GM10847 (cell line): ENCODE results near the gene MTX1.
A peak's percentile ranks its signal among the peaks of the same experiment; 100 is the strongest.

Source experiments
- POLR2A ChIP-seq: IDR thresholded peaks from 2 replicates; pipeline ENCODE4 v1.6.1; 2011; ENCODE audit not compliant: insufficient read length; ENCODE audit errors: extremely low read depth

The MTX1 gene

DNA sequence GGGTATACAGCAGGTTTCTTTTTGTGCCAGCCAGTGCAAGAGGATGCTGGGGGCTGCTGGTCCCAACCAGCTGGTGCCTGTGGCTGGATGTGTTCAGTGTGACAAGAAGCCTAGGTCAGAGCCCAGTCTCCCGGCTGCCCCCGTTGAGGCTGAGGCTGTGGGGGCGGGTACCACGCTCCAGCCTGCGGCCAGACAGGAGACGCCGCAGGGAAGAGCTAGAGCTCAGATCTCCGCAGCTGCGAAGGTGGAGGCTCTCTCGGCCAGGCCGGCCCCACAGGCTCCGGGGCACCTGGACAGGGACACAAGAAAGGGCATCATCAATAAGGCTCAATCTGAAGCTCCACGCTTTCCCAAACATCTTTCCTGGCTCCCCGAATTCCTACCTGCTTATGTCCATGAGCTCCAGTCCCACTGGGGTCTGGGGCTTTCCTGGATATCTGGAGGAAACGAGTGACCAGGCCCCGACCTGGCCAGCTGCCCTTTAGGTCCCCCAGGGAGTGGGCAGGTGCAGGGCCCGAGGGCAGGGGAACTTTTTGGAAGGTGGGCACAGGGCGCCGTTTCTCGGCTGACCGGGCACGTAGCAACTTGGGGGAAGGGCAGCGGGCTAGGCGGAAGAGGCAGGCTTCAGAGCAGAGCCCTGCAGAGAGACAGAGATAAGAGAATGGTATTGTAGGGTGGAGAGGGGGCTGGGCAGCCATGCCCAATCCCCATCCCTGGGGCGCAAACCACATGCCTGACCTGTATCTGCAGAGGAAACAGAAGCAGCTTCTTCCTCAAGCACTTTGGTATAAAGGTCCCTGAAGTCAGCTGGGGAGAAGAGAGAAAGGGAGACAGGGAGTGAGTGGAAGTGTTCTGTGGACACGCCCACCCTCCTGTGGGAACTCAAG, 39.4 kb downstream of the MTX1 start:
- no peak for TF ChIP-seq POLR2A

- TF ChIP-seq POLR2A, result no peak
Measured at GRCh38 chr1:155250246-155250632, 41.7 kb downstream of the MTX1 start.

DNA sequence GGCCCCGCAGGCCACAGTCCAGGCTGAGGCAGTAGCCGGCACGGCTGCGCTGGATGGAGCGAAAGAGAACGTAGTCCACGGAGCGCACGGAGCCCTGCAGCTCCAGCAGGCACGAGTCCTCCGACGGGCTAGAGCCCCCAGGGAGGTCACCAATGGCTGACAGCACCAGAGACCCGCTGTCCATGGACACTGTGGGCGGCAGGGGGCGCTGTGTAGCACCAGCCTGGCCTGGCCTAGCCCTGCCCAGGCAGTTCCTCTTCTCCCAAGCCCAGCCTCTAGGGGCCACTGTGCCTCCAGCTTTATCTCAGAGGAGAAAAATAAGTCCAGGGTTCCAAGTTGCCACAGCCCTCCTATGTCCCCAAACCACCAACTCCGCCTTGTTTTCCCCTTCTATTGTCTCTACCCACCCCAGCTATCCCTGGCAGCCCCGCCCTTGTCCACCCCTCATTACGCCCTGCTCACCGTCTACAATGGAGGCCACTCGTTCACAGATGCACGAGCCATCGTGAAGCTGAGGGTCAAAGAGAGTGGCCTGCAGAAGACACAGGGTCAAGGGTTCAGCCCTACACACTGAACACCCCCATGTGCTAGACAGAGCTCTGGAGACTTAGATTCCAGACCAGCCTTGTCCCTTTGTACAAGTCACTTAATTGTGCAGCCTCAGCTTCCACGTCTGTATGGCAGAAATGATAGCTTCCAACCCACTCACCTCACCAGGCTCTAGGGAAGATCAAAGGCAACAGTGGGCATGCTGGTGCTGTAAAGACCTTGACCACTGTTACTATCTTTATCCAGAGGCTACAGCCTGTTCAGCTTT, 42.3 kb downstream of the MTX1 start:
- TF ChIP-seq POLR2A, result peak; percentile 16

DNA sequence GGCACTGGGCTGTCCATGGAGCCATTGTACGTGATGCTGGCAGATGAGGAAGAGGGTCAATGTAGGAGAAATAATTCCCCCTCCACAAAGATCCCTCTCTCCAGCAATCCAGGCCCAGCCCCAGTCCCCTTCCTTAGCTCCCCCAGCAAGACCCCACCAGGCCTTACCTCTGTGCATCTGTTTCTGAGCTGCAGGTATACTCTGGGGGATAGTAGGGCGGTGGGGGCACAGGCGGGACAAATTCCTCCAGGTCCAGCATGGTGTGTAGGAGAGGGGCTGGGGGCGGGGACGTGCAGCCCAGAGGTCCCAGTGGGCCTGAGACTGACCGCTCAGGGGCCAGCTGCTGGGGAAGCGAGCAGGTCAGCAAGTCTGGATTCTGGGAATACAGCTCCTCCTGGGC, 43.1 kb downstream of the MTX1 start:
- TF ChIP-seq POLR2A, result no peak

GRCh38 chr1:155253208-155253607, 44.7 kb downstream of the MTX1 start:
- no peak for TF ChIP-seq POLR2A

- no peak for TF ChIP-seq POLR2A
Measured at GRCh38 chr1:155253797-155254196, 45.3 kb downstream of the MTX1 start.

GRCh38 chr1:155254228-155254713, 45.8 kb downstream of the MTX1 start:
- no peak for TF ChIP-seq POLR2A

DNA sequence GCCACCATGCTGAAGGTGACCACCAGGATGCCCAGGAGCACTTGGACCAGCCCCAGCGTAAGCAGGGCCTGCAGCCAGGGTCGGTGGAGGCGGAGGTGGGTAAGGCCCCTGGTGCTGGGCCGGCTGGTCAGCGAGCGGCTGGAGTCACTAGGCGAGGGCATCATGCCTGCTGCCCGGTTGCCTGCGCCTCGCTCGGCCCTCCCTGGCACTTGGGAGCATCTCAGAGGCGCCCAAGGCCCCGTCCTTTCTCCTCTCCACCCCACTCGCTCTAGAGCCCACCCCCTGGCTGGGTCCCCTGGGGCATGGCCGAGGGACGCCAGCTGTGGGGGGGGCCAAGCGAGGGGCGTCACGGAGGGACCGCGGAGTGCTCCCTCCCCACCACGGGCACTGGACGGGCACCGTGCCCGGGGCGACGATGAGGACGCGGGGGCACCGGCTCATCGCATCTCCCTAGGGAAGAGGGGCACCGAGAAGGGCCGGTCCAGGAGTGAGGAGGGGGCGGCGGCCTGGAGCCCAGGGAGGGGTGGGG, 46.3 kb downstream of the MTX1 start:
- no peak for TF ChIP-seq POLR2A

GRCh38 chr1:155255243-155256007, 46.9 kb downstream of the MTX1 start, which contains the start of gene ENTREP3:
Gene ENTREP3 (minus strand): TSS chr1:155255483. CDS start chr1:155254877, 606 bp downstream.
- peak; percentile 55 for TF ChIP-seq POLR2A

- no peak for TF ChIP-seq POLR2A
Measured at GRCh38 chr1:155256058-155256852, 47.8 kb downstream of the MTX1 start.

- no peak for TF ChIP-seq POLR2A
Measured at GRCh38 chr1:155260276-155260675, 51.8 kb downstream of the MTX1 start.

DNA sequence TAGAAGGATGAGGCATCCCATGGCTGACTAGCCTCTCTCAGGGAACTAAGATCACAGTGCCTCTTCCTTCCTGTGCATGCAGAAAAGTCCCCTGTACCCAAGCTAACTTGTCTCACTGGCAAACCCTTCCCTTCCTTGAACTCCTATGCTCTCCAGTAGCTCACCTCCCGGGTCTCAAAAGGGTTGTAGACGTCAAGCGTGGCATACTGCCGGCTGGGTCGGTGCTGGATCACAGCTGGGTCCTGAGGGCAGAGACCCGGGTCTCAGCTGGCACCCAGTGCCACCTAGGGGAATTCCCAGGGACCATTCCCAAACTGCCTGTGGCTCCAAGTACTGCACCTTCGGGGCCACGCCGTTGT, 53.0 kb downstream of the MTX1 start:
- TF ChIP-seq POLR2A, result no peak

- TF ChIP-seq POLR2A, result peak; percentile 83
Measured at GRCh38 chr1:155261852-155262673, 53.6 kb downstream of the MTX1 start, which contains the start of gene SCAMP3. Gene SCAMP3 (minus strand): TSS chr1:155262360. CDS start chr1:155262151, 209 bp downstream.
